GM12801 (cell line): Measurements from ENCODE around the gene ADARB2.

ENCODE experiments used
- TF ChIP-seq, protein P1 (sequence below): IDR thresholded peaks from one replicate; pipeline ENCODE4 v1.5.1; 2011; ENCODE audit warnings: control low read depth; ENCODE audit not compliant: insufficient read length; ENCODE audit errors: extremely low read depth

ADARB2 gene

DNA sequence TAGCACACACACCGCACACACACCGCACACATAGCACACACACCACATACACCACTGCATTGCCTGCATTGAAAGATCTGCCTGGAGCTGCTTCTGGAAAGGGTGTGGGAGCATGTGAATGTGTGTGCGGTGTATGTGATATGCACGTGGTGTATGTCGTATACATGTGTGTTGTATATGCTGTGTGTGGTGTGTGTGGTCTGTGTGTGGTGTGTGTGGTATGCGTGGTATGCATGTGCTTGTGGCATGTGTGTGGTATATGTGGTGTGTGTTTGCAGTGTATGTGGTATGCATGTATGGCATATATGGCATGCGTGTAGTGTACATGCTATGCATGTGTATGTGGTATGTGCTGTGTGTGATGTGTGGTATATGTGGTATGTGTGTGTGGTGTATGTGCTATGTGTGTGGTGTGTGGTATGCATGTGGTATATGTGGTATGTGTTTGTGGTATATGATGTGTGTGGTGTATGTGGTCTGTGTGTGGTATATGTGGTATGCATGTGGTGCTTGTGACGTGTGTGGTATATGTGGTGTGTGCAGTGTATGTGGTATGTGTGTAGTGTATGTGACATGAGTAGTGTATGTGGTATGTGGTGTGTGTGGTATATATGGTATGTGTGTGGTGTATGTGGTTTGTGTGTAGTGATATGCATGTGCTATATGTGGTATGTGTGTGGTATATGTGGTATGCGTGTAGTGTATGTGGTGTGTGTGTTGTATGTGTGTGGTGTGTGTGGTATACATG is 505.0 kb downstream of the ADARB2 start:
- TF ChIP-seq, protein P1, sequence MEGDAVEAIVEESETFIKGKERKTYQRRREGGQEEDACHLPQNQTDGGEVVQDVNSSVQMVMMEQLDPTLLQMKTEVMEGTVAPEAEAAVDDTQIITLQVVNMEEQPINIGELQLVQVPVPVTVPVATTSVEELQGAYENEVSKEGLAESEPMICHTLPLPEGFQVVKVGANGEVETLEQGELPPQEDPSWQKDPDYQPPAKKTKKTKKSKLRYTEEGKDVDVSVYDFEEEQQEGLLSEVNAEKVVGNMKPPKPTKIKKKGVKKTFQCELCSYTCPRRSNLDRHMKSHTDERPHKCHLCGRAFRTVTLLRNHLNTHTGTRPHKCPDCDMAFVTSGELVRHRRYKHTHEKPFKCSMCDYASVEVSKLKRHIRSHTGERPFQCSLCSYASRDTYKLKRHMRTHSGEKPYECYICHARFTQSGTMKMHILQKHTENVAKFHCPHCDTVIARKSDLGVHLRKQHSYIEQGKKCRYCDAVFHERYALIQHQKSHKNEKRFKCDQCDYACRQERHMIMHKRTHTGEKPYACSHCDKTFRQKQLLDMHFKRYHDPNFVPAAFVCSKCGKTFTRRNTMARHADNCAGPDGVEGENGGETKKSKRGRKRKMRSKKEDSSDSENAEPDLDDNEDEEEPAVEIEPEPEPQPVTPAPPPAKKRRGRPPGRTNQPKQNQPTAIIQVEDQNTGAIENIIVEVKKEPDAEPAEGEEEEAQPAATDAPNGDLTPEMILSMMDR = no peak

DNA sequence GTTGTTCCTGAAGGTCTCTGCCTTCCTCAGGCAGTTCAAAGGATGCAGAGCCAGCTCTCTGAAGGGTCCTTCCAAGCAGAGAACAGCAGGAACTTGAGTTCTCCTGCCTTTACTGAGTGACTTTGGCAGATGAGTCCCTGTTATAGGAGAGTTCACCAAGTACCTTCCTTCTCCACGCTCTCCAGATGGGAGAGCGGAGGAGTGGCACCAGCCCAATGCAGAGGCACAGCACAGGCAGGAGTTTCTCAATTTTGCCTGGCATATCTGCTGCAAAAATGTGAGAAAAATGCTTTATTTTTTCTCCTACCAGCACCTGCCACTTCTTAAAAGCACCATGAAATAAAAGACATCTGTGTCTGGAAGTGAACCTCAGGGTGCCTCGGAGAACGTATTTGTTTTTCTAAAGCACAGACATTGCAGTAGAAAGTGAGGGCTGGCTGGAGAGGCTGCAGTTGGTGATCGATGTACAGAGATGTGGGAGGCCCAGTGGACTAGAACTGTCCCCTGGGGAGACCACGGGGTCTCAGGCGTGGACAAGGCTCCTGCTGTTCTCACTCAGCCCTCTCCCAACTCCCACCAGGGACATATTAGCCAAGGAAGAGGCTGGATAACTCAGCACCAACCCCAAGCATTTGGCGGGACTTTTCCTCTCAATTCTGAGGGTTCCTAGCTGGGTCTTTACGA is 506.6 kb downstream of the ADARB2 start:
- TF ChIP-seq, protein P1 = no peak

DNA sequence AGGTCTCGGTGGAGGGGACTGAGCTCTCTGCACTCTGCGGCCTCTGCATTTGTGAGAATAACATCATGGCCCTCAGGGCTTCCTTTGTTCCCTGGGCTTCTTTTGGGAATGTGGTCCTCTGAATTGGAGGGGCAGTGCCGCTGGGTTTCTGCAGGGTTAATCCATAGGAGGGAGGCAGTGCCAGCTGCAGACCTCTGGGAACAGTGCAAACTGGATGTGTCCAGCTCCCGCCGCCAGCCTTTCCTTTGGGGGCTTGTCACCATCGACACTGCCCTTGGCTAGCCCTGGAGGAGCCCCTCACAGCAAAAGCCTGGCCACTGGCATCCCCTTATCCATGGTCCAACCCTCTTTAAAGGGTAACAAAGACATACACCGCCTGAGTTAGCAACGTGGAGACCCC is 507.2 kb downstream of the ADARB2 start:
- TF ChIP-seq, protein P1 = no peak

DNA sequence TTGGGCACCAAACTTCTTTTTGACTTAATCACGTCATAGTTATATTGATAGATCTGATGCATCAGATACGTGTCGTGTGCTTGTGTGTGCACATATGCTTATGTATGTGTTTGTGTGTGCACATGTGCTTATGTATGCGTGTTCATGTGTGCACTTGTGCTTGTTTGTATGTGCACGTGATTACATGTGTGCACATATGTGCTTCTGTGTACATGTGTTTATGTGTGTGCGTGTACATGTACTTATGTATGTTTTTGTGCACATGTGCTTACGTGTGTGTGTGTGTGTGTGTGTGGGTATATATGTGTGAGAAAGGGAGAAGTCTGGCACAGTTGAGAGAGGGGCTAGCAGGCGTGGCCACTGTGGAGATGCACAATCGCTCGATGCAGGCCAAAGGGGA is 507.8 kb downstream of the ADARB2 start:
- TF ChIP-seq, protein P1 = no peak

DNA sequence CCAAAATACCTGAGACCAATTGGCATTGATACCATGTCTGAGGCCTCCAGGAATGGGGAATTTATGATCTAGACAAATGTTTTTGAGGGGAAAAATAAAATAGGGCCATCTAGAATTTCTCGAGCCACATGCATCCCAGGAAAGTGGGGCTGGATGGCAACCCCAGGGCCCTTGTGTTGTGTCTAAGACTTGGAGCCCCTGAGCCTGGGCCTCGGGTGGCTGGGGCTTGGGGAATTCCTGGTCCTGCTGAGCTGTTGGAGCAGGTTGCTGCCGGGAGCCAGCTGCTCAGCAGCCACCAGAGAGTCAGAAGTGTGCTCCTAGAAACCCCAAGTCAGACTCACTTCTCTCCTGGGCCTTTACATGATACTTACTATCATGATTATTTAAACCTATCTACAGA is 508.2 kb downstream of the ADARB2 start:
- TF ChIP-seq, protein P1 = no peak

DNA sequence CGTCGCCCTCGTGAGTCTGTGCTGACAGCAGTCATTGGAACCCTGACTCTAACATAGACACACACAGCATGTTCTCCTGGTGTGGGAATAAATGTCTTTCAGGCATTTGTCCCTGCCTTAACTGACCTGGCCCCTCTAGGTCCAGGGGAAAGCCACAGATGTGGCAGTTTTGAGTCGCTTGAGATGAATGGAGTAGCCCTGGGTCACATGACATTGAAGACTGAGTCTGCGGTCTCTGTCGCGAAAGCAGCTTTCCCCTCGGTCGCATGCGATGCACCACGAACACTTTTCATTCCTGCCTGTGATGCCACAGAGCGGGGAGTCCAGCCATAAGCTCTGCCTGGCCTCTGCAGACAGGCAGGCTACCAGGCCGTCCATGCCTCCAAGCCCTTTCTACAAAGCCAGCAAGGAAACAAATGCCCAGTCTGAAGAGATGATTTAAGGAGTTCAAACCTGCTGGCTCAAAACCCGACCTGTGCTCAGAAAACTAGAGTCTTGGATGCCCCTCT is 508.8 kb downstream of the ADARB2 start:
- TF ChIP-seq, protein P1 = no peak

DNA sequence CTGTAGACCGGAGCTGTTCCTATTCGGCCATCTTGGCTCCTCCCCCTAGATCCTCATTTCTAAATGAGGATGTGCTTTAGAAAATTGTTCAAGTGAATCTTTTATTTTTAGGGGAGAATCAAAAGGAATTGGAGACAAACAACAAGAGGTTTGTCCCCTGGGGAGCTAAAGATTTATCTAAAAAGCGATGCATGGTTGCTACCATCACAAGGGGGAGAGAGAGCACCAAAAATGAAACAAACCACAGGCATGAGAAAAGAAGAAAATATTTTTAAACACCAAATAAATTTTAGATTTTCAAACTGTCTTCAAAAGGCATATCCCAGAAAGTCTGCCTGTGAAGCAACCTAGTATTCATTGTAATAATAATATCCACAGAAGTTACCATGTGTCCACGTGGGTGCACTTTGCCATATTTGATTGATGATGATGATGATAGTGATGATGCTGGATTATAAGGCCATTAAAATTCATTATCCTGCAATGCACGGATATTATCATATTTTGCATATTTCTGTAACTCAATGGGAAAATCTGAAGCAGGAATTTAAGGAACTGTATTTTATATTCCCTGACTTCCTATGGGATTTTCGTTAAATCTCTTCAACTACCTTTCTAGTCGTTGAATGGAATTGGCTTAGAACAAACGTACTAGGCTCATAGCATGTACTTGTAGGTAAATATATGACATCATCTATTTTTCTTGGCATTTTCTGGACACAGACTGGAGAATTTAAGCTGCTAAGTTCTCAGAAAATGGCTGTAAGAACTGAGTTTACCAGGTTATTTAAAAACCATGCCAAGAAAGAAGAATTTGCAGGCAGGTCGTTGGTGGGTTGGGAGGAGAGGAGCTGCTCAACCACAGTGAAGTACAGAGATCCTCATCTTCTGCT is 509.6 kb downstream of the ADARB2 start:
- TF ChIP-seq, protein P1 = no peak
